Gastroesophageal sphincter (tissue), 4 donors: ENCODE results near the gene RBM33. TPM values are rescaled to one million over a fixed set of nuclear protein-coding genes. Genes with fewer than 3 reads are reported as not detected.

Experiments
- ATAC-seq: fragments of 150-250 bp; one replicate; pipeline ENCODE4 v1.9.1; 2016; ENCODE audit warnings: mild to moderate bottlenecking, moderate library complexity
- H3K27ac ChIP-seq, 4 donors: fragments of 200-600 bp; sonication (generic) in 3 of 4; 1 replicate in 3 of 4; 2 replicates in 1 of 4; pipeline ENCODE4 v1.5.1; 2016 to 2019
- H3K27me3 ChIP-seq: fragments of 200-600 bp; sonication (generic); one replicate; pipeline ENCODE4 v1.5.1; 2019
- H3K36me3 ChIP-seq, 2 donors: fragments of 200-600 bp; sonication (generic); one replicate each; pipeline ENCODE4 v1.5.1; 2019; ENCODE audit warnings: control low read depth in 1 of 2
- H3K4me1 ChIP-seq, 3 donors: fragments of 200-600 bp; sonication (generic); 1 replicate in 2 of 3; 2 replicates in 1 of 3; pipeline ENCODE4 v1.5.1; 2016 to 2019; ENCODE audit warnings: control low read depth in 2 of 3
- H3K4me3 ChIP-seq, 2 donors: fragments of 200-600 bp; sonication (generic); one replicate each; pipeline ENCODE4 v1.5.1; 2019; ENCODE audit warnings: mild to moderate bottlenecking in 1 of 2, moderate library complexity in 1 of 2
- H3K9me3 ChIP-seq, 3 donors: fragments of 200-600 bp; sonication (generic); one replicate each; pipeline ENCODE4 v1.5.1; 2017 to 2019; ENCODE audit warnings: control low read depth in 2 of 3
- CTCF ChIP-seq, 4 experiments: fragments of 200-600 bp in 2 of 4; fragments of 450-650 bp in 2 of 4; sonication (generic) in 1 of 4; IDR thresholded peaks; one replicate each; pipeline ENCODE4 v1.5.1; 2017 to 2019; ENCODE audit warnings: antibody characterized with exemption in 4 of 4, mild to moderate bottlenecking in 2 of 4, moderate library complexity in 2 of 4
- EP300 ChIP-seq: sonication (generic); formaldehyde crosslinking; IDR thresholded peaks from one replicate; pipeline ENCODE4 v1.6.1; 2017; ENCODE audit warnings: antibody characterized with exemption, mild to moderate bottlenecking
- POLR2A ChIP-seq, 2 donors: fragments of 450-650 bp; IDR thresholded peaks; one replicate each; pipeline ENCODE4 v1.6.1; 2017; ENCODE audit warnings: antibody characterized with exemption in 2 of 2, mild to moderate bottlenecking in 2 of 2, moderate library complexity in 1 of 2
- POLR2AphosphoS5 ChIP-seq: sonication (generic); formaldehyde crosslinking; IDR thresholded peaks from one replicate; pipeline ENCODE4 v1.6.1; 2017; ENCODE audit warnings: antibody characterized with exemption
- WGBS, 2 donors: methylation state at CpG; one replicate each; pipeline ENCODE4 v1.1.5; 2018; ENCODE audit warnings: low coverage in 1 of 2; 5-methylcytosine and 5-hydroxymethylcytosine counted together
- total RNA-seq, 4 donors: library from RNA; depleted of rRNA; stranded (reverse); fragments of >200 nt; gene quantifications; one replicate each; pipeline ENCODE4 v1.1.0, GENCODE V29; 2016

RBM33 gene
- total RNA-seq, 4 donors from 2014 or later, result 25.2 to 67.4 (median 37.6) TPM

- ATAC-seq, result no peak
- WGBS, 2 donors, result 30% methylated on average over 2 of the region's 7 CpGs; no CpG with 5 or more reads in 1 of the 2 donors
These were observed 41.7 kb upstream of the RBM33 start for GRCh38 chr7:155602750-155603149.

GRCh38 chr7:155603205-155603857 lies 41.1 kb upstream of the RBM33 start:
- H3K27ac ChIP-seq, result no peak overlapping the region
- no peak for ATAC-seq
- H3K9me3 ChIP-seq, result no peaks in the 10 kb centered on the region
- no peaks in the 10 kb centered on the region for H3K36me3 ChIP-seq
- no peak for TF ChIP-seq POLR2A (IDR thresholded peaks at IDR 0.05)
- no peak for TF ChIP-seq POLR2AphosphoS5
- no peak for TF ChIP-seq CTCF (IDR thresholded peaks at IDR 0.05)
- TF ChIP-seq EP300, result no peak
- H3K4me1 ChIP-seq, result peaks cover 0 to 3% (median 3%) of the 10 kb centered on the region in 3 donors
- peaks cover 45% of the 10 kb centered on the region for H3K27me3 ChIP-seq
- H3K4me3 ChIP-seq, result no peak overlapping the region
- 58% methylated on average over 11 of the region's 19 CpGs; no CpG with 5 or more reads in 1 of the 2 donors for whole genome bisulfite sequencing, 2 donors

More at GRCh38 chr7:155602750-155603149, 41.7 kb upstream of the RBM33 start:
- no peak overlapping the region for H3K4me3 ChIP-seq
- TF ChIP-seq EP300, result no peak
- TF ChIP-seq CTCF (IDR thresholded peaks at IDR 0.05), result no peak
- TF ChIP-seq POLR2A (IDR thresholded peaks at IDR 0.05), result no peak
- no peak for TF ChIP-seq POLR2AphosphoS5
- peaks cover 45% of the 10 kb centered on the region for H3K27me3 ChIP-seq
- H3K27ac ChIP-seq, result no peak overlapping the region
- no peaks in the 10 kb centered on the region for H3K9me3 ChIP-seq
- H3K4me1 ChIP-seq, result peaks cover 0 to 3% (median 3%) of the 10 kb centered on the region in 3 donors
- H3K36me3 ChIP-seq, result no peaks in the 10 kb centered on the region

- no peak overlapping the region for H3K27ac ChIP-seq
- H3K27me3 ChIP-seq, result peaks cover 45% of the 10 kb centered on the region
- WGBS, 2 donors, result 66 to 85% methylated on average over 11 to 12 of the region's 18 CpGs
- H3K4me3 ChIP-seq, result no peak overlapping the region
- no peak for ATAC-seq
- no peaks in the 10 kb centered on the region for H3K9me3 ChIP-seq
- TF ChIP-seq POLR2A (IDR thresholded peaks at IDR 0.05) (no peak), CTCF (IDR thresholded peaks at IDR 0.05) (no peak), POLR2AphosphoS5 (no peak), EP300 (no peak)
- peaks cover 0 to under 1% (median under 1%) of the 10 kb centered on the region in 3 donors for H3K4me1 ChIP-seq
- H3K36me3 ChIP-seq, result no peaks in the 10 kb centered on the region
These were observed 40.5 kb upstream of the RBM33 start for GRCh38 chr7:155603858-155604503.

GRCh38 chr7:155604504-155604997 lies 39.9 kb upstream of the RBM33 start:
- no peaks in the 10 kb centered on the region for H3K4me1 ChIP-seq
- H3K36me3 ChIP-seq, result no peaks in the 10 kb centered on the region
- H3K27me3 ChIP-seq, result peaks cover 45% of the 10 kb centered on the region
- 50 to 94% methylated on average over 2 to 3 of the region's 8 CpGs for WGBS, 2 donors
- no peak for ATAC-seq
- H3K9me3 ChIP-seq, result no peaks in the 10 kb centered on the region
- no peak overlapping the region for H3K27ac ChIP-seq
- no peak overlapping the region for H3K4me3 ChIP-seq
- TF ChIP-seq POLR2AphosphoS5 (no peak), CTCF (IDR thresholded peaks at IDR 0.05) (no peak), POLR2A (IDR thresholded peaks at IDR 0.05) (no peak), EP300 (no peak)
